ENCODE data around the gene FCRL3. TPM values are rescaled to one million over a fixed set of nuclear protein-coding genes. Genes with fewer than 3 reads are reported as not detected.

The FCRL3 gene
- total and polyA plus RNA-seq, 10 of the 15 experiments (the other 5 are each of a cell fraction or from before 2014, with no cell fraction given), result 0.04 to 2.3 (median 0.07) TPM; not detected in 5

DNA sequence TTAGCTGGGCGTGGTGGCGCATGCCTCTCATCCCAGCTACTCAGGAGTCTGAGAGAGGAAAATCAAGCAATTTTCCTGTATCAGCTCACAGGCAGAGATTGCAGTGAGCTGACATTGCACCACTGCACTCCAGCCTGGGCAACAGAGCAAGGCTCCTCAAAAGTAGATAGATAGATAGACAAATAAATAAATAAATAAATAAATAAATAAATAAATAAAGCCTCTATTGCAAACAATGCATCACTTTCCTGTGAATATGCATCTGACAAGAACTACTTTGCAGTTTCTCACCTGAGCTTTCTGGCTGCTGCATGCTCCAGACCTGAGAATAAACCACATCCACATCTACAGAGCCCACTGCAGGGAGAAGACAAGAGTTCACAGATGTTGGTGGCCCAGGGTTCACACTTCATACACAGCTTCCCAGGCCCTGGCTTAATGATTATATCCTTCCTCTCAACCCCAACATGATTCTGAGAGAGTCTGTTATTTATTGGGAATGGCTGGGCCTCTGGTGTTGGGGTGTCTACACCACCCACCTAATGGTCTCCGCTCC is 47.8 kb upstream of the FCRL3 start:
- ChIA-PET POLR2A (no interaction called here), SMC1A (ENCODE audit: uncharacterized antibody, unreplicated experiment) (no interaction called here), CTCF (no interaction called here), RAD21 (ENCODE audit: unreplicated experiment) (no interaction called here)
- H3K4me3 ChIP-seq, result no peak overlapping the region
- no peaks in the 10 kb centered on the region for H3K9me3 ChIP-seq (replicated peaks; ENCODE audit: control insufficient read depth, insufficient read depth, low read length)
- no peak overlapping the region for H3K4me2 ChIP-seq (ENCODE audit: control insufficient read depth, insufficient read depth)
- intact Hi-C loops (cut with micrococcal nuclease; ENCODE audit: unreplicated experiment), result no loop called here
- no peak overlapping the region for H2AFZ ChIP-seq (ENCODE audit: control insufficient read depth, low read depth, low read length)
- in situ Hi-C loops (cut with MboI), result no loop called here
- H3K79me2 ChIP-seq (ENCODE audit: control insufficient read depth, insufficient read depth, low read length), result no peaks in the 10 kb centered on the region
- no peak for ATAC-seq
- no peaks in the 10 kb centered on the region for H4K20me1 ChIP-seq (ENCODE audit: control insufficient read depth, insufficient read depth)
- TF ChIP-seq STAT1 (conservative IDR thresholded peaks at IDR 0.05) (no peak), TAF1 (IDR thresholded peaks at IDR 0.05; ENCODE audit: borderline replicate concordance, low read depth, low read length) (no peak), EED (IDR thresholded peaks at IDR 0.05; ENCODE audit: low read depth) (no peak), POU2F2 (IDR thresholded peaks at IDR 0.05; ENCODE audit: borderline replicate concordance, low read depth, low read length) (no peak), POLR2A (IDR thresholded peaks at IDR 0.05; ENCODE audit: low read depth, low read length) (no peak), RB1 (IDR thresholded peaks at IDR 0.05; ENCODE audit: borderline replicate concordance) (no peak), RFX5 (IDR thresholded peaks at IDR 0.05; ENCODE audit: low read depth, low read length) (no peak), MYC (IDR thresholded peaks at IDR 0.05; ENCODE audit: insufficient read depth, insufficient read length, insufficient replicate concordance, low read length, severe bottlenecking) (no peak), CREB1 (IDR thresholded peaks at IDR 0.05; ENCODE audit: low read depth) (no peak), SMAD5 (IDR thresholded peaks at IDR 0.05; ENCODE audit: low read depth) (no peak), ESRRA (IDR thresholded peaks at IDR 0.05; ENCODE audit: low read length) (no peak), NR2F1 (conservative IDR thresholded peaks at IDR 0.05) (no peak), RBBP5 (conservative IDR thresholded peaks at IDR 0.05) (no peak)
- TF ChIP-seq, protein P1, sequence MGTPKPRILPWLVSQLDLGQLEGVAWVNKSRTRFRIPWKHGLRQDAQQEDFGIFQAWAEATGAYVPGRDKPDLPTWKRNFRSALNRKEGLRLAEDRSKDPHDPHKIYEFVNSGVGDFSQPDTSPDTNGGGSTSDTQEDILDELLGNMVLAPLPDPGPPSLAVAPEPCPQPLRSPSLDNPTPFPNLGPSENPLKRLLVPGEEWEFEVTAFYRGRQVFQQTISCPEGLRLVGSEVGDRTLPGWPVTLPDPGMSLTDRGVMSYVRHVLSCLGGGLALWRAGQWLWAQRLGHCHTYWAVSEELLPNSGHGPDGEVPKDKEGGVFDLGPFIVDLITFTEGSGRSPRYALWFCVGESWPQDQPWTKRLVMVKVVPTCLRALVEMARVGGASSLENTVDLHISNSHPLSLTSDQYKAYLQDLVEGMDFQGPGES (IDR thresholded peaks at IDR 0.05), result no peak
- H3K27ac ChIP-seq (ENCODE audit: control insufficient read depth, insufficient read depth), result no peak overlapping the region
- peaks cover 0 to 5% of the 10 kb centered on the region in 2 experiments; a peak in 2 of 4 replicates for H3K27me3 ChIP-seq (replicated peaks in 1 of 2; ENCODE audit: control insufficient read depth in 2 of 2, insufficient read depth in 2 of 2, low read length in 1 of 2)
- FAIRE-seq, result no peak
- WGBS (ENCODE audit: insufficient coverage, insufficient replicate concordance, low lambda C conversion rate, missing lambda C conversion rate), result 77% methylated on average over 3 of the region's 3 CpGs
- no peak overlapping the region for H3K9ac ChIP-seq (ENCODE audit: control insufficient read depth, insufficient read depth, low read length)
- BruUV-seq (replicated peaks), result no TSS peak
- H3K4me1 ChIP-seq (ENCODE audit: control insufficient read depth, insufficient read depth, low read length), result no peaks in the 10 kb centered on the region
- no peaks in the 10 kb centered on the region for H3K36me3 ChIP-seq (ENCODE audit: control insufficient read depth in 2 of 2, insufficient read depth in 2 of 2, low read length in 1 of 2)
- DNase-seq (ENCODE audit: low read depth, low spot score), result no peak
